Islet of Langerhans (tissue), 1 donor: Measurements from ENCODE around the gene PLEKHA8.

ENCODE experiments used
- FAIRE-seq: peaks from one replicate; lab custom pipeline; 2011; peaks lifted over from hg19 to GRCh38; lab: Jason Lieb, UNC

Gene PLEKHA8

DNA sequence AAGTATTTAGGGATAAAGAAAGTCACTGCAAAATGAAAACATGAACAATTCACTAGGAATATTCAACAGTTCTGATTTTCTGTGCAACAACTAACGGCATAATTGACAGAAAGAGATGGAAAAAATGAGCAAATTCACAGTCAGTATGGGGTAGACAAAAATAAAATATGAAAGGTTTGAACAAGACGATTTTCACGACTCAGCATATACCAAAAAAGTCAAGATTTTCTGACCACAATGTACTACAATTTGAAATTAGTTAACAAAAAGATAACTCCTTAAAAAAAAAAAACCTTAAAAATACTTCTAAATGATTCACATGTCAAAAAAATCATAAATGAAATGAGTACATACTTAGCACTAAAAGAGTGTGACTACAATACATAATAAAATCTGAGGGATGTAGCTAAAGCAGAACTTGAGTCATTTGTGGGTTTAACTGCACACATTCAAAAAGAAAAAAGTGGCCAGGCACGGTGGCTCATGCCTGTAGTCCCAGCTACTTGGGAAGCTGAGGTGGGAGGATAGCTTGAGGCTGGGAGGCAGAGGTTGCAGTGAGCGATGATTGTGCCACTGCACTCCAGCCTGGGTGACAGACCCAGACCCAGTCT lies 84.0 kb downstream of the PLEKHA8 start:
- FAIRE-seq, result no peak

- FAIRE-seq, result no peak
Measured at GRCh38 chr7:30113144-30113543, 84.9 kb downstream of the PLEKHA8 start.

- no peak for FAIRE-seq
Measured at GRCh38 chr7:30114536-30115238, 86.5 kb downstream of the PLEKHA8 start.

- FAIRE-seq, result no peak
Measured at GRCh38 chr7:30115709-30116297, 87.6 kb downstream of the PLEKHA8 start.

GRCh38 chr7:30116771-30117170 lies 88.6 kb downstream of the PLEKHA8 start:
- FAIRE-seq, result no peak

DNA sequence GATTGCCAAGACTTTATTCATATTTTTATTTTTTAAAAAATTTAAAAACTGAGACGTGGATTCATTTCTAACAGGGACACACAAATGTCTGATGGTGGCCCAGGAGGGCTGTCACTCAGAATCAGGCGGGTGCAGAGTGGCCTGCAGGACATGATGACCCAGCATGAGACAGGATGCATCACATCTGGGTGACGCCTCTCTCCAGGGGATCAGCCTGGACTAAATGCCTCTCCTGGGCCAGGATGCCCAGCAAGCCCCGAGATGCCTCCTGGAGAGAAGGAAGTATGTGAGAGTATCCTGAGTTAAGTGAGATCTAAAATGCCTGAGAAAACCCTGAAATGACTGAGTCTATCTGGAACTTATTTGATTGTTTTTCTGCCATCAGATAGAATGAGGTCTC lies 89.7 kb downstream of the PLEKHA8 start:
- no peak for FAIRE-seq

- no peak for FAIRE-seq
Measured at GRCh38 chr7:30119890-30120577, 91.8 kb downstream of the PLEKHA8 start.

GRCh38 chr7:30133736-30134610 lies 105.8 kb downstream of the PLEKHA8 start:
- no peak for FAIRE-seq

GRCh38 chr7:30134611-30135300 lies 106.5 kb downstream of the PLEKHA8 start, which contains the start of gene MTURN:
MTURN (plus strand) TSS chr7:30134986; CDS start chr7:30135137, 151 bp downstream.
- no peak for FAIRE-seq

- FAIRE-seq, result no peak
Measured at GRCh38 chr7:30135301-30136116, 107.3 kb downstream of the PLEKHA8 start.

DNA sequence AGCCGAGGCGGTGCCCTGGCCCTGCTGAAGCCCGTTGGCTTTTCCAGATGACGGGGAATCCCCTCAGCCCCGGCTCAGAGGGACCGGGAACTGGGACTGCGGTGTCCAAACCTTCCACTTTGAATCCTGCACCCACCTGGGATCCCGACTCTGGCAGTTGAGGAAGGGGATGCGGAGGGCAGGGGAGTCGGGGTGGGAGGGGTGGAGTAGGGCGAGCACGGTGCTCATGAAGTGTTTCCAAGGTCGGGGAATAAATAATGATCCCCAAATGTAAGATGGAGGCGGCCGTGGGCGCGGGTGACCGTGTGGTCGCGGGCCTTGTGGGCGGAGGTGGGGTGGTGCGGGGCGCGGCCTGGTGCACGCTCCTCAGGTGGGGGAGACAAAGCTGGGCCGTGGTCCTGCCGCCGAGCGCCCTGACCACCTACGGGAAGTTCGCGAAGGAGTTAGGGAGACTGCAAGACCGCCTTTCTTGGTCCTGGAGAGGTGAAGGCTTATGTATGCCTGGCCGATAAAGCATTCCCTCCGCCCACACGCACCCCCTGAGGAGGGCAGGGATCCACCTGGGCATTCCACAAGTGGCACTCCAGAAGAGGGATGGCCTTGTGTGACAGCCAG lies 108.0 kb downstream of the PLEKHA8 start:
- no peak for FAIRE-seq

DNA sequence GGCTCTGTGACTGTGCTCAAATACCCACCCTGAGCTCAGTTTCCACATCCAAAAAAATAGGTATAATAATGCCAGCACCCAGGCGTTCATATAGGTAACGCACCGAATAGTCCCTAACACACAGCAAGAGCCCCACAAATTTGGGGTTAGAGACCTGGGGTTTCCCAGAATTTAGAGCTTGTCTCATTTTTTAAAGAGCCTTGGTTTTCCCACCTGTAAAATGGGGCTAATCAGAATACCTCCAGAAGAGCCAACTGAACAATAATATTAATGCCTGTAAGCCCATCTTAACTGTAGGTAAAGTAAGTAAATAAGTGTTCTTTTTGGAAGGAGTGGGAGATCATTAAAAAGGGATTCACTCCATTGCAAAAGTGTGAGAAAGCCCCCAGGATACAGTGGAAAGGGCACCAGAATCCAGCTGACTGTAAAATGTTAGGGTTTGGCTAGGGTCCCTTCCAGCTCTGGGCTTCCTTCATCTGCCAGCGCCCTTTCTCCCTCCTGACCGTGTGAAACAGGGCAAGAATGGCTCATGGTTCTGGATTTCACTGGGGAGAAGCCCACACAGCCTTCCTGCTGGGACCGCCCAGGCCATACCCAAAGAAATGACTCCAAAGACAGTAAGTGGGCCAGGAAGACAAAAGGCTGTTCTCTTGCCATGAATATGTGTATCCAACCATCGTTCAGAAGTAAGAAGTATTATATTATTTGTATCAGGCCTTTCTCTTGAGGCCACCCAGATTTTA lies 108.7 kb downstream of the PLEKHA8 start:
- no peak for FAIRE-seq

DNA sequence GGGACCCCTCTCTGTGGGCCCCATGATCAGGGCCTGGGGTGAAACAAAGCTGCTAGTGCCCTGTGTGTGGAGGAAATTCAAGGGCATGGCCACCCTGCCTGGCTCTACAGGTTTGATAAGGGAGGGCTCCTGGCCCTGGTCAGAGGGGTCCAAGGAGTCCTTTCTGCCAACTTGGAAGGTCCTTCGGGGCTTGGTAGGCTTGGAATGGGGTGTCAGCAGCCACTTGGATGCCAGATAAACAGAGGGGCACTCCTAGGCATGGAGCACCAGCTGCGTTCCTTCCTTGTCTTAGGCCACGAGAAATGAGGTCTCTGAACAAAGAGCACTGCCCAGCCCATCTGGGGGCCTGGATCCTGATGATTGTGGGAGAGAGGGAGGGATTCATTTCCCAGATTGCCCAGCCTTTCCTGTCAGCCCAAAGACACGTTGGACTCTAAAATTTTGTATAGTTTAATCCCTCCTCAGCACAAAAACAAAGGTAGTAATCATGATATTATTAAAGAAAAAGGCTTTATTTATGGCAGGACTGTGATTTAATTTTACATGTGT lies 111.7 kb downstream of the PLEKHA8 start:
- no peak for FAIRE-seq

DNA sequence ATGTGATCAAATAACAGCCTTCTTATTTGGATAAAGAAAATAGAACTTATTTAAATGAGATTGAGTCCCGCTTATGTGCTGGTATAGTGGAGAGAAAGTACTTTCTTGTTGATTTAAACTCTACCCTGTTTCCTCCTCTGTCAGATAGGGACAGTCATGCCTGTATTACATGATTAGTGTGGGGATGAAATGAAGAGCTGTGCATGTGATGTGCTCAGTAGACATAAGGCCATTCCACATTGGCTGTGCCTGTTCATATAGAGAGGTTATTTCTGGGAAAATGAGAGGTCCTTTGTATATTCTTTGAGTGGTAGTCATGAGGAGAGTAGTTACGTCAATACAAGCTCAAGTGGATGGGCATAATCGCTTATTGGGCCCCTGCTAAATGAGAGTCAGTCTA lies 112.2 kb downstream of the PLEKHA8 start:
- no peak for FAIRE-seq

GRCh38 chr7:30142710-30143109 lies 114.5 kb downstream of the PLEKHA8 start:
- FAIRE-seq, result no peak

GRCh38 chr7:30143748-30144251 lies 115.6 kb downstream of the PLEKHA8 start:
- no peak for FAIRE-seq

DNA sequence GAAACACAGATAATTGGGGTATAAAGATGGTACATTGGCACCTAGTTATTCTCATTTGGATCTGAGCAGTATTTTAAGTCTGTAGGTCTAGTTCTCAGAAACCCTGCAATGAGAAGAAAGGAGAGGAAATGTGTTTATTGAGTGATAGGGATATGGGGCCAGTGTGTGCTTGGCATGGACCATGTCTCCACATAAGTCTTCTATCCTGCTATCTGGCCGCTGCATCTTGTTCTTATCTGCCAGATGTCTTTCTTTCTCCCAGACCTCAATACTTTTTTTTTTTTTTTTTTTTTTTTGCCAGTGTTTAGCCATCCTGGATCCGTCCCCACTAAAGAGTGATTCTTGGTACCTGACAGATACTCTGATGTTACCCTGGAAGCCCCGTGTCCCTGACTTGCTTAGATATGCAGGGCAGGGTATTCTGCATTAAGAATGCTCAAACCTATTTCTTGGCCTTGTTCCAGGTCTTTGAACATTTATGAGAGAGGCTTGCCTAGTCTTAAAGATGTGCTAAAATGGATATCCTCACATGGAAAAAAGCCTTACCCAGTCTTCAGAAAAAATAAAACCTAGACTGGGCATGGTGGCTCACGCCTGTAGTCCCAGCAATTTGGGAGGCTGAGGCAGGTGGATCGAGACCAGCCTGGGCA lies 116.6 kb downstream of the PLEKHA8 start:
- FAIRE-seq, result no peak

DNA sequence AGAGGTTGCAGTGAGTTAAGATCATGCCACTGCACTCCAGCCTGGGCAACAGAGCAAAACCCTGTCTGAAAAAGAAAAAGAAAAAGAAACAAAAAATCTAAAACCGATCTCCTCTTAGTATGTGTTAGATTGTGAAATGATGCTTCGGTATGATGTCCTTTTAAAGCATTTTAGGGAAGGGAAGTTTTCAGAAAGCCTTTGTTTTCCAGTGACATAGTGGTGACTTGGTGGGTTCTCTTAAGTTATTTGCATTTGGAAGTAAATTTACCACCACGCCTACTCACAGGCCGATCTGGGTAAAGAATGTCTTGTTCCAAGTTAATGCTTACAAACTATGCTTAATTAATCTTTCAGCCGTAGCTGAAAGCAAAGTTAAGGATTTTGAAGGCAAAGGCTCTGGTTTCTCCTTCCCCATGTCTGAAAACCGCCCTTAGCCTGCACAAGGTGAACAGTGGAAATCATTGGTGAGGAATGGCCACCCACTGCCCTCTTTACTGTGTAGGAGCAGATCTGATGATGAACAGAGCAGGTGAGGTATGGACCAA lies 117.3 kb downstream of the PLEKHA8 start:
- FAIRE-seq, result no peak
